HG02885 (cell line): ENCODE data around the gene TRAFD1.

ENCODE experiments used
- ATAC-seq: cut with Tn5 transposase; IDR thresholded peaks from one replicate; pipeline ENCODE4 v1.9.1; 2021; ENCODE audit warnings: mild to moderate bottlenecking; ENCODE audit not compliant: unreplicated experiment, poor library complexity

The TRAFD1 gene

GRCh38 chr12:112115259-112116045 is 9.9 kb upstream of the TRAFD1 start:
- ATAC-seq, result no peak

- peak; percentile 44 for ATAC-seq
Observed at GRCh38 chr12:112116232-112117060, 8.9 kb upstream of the TRAFD1 start.

- ATAC-seq, result no peak
Observed at GRCh38 chr12:112117685-112118084, 7.7 kb upstream of the TRAFD1 start.

GRCh38 chr12:112121780-112122565 is 3.4 kb upstream of the TRAFD1 start:
- no peak for ATAC-seq

- no peak for ATAC-seq
Observed at GRCh38 chr12:112122823-112123690, 2.3 kb upstream of the TRAFD1 start.

GRCh38 chr12:112124918-112125249 is 476 bp upstream of the TRAFD1 start:
- peak; percentile 5 for ATAC-seq

- no peak for ATAC-seq
Observed at GRCh38 chr12:112126000-112126438, 659 bp downstream of the TRAFD1 start.

- ATAC-seq, result no peak
Observed at GRCh38 chr12:112126911-112127310, 1.6 kb downstream of the TRAFD1 start.

GRCh38 chr12:112130441-112130998 is 5.2 kb downstream of the TRAFD1 start:
- ATAC-seq, result peak; percentile 43

GRCh38 chr12:112131686-112132085 is 6.3 kb downstream of the TRAFD1 start:
- no peak for ATAC-seq

- ATAC-seq, result no peak
Observed at GRCh38 chr12:112133418-112133817, 8.1 kb downstream of the TRAFD1 start.

GRCh38 chr12:112134731-112135130 is 9.4 kb downstream of the TRAFD1 start:
- no peak for ATAC-seq

- ATAC-seq, result no peak
Observed at GRCh38 chr12:112140728-112141127, 15.4 kb downstream of the TRAFD1 start.

- no peak for ATAC-seq
Observed at GRCh38 chr12:112146123-112146522, 20.8 kb downstream of the TRAFD1 start.

GRCh38 chr12:112148031-112148513 is 22.7 kb downstream of the TRAFD1 start:
- ATAC-seq, result no peak

GRCh38 chr12:112149596-112149995 is 24.2 kb downstream of the TRAFD1 start:
- ATAC-seq, result no peak

- no peak for ATAC-seq
Observed at GRCh38 chr12:112151766-112152541, 26.6 kb downstream of the TRAFD1 start.

- ATAC-seq, result no peak
Observed at GRCh38 chr12:112153181-112153892, 28.0 kb downstream of the TRAFD1 start.
